ENCODE measurements around the gene INMT. TPM values are rescaled to one million over a fixed set of nuclear protein-coding genes. Genes with fewer than 3 reads are reported as not detected.

The INMT gene
- total RNA-seq, 1 donor from 2014 or later = 49.5 TPM

DNA sequence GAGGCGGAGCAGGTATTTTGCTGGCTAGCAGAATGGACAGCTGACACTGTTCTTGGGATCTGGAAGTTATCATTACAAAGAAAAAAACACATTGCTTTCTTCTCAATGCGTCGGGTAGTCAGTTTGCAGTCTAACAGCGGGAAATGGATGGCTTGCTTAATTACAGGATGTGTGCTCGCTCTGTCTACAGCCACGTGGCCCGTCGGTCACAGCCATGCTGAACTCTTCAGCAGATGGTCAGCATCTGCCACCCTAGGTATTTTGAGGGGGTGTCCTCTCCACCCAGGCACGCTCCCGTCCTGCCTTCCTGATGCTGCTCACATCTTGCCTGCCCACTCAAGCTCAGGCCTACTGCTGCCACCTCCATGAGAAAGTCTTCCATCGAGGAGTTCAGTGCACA is 20.4 kb upstream of the INMT start:
- H3K36me3 ChIP-seq = no peaks in the 10 kb centered on the region
- peaks cover 30% of the 10 kb centered on the region for H3K27me3 ChIP-seq (ENCODE audit: low read depth)
- no peak overlapping the region for H3K4me3 ChIP-seq
- intact Hi-C loops (cut with micrococcal nuclease) = loop anchor here (10.0 kb wide), 1 partner anchor 107 kb away; no protein-coding TSS in a partner anchor
- no peak for DNase-seq
- H3K27ac ChIP-seq (replicated peaks) = no peak overlapping the region
- no peaks in the 10 kb centered on the region for H3K9me3 ChIP-seq (replicated peaks)
- H3K4me1 ChIP-seq = no peaks in the 10 kb centered on the region
- TF ChIP-seq, protein P1, sequence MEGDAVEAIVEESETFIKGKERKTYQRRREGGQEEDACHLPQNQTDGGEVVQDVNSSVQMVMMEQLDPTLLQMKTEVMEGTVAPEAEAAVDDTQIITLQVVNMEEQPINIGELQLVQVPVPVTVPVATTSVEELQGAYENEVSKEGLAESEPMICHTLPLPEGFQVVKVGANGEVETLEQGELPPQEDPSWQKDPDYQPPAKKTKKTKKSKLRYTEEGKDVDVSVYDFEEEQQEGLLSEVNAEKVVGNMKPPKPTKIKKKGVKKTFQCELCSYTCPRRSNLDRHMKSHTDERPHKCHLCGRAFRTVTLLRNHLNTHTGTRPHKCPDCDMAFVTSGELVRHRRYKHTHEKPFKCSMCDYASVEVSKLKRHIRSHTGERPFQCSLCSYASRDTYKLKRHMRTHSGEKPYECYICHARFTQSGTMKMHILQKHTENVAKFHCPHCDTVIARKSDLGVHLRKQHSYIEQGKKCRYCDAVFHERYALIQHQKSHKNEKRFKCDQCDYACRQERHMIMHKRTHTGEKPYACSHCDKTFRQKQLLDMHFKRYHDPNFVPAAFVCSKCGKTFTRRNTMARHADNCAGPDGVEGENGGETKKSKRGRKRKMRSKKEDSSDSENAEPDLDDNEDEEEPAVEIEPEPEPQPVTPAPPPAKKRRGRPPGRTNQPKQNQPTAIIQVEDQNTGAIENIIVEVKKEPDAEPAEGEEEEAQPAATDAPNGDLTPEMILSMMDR (IDR thresholded peaks at IDR 0.05; ENCODE audit: borderline replicate concordance) = no peak

DNA sequence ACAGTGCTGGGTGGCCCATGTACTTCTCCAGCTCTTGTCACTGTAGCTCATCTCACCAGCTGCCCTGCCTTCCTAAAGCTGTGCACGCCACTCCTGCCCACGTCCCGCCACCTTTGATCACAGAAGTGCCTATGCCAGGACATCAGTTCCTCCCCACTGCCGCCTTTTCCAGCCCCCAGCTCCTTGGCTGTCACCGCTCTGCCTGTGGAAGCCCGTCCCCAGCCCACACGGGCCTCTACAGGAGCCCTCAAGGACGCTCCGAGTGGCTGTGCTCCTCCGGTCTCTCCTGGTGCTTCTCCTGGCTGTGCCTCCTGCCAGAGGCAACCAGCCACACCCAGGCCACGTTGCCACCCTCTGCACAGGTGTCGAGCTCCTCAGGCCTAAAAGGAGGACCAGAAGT is 19.3 kb upstream of the INMT start:
- Histone ChIP-seq H3K9me3 (replicated peaks) (no peaks in the 10 kb centered on the region), H3K4me1 (no peaks in the 10 kb centered on the region), H3K27ac (replicated peaks) (no peak overlapping the region), H3K4me3 (no peak overlapping the region), H3K36me3 (no peaks in the 10 kb centered on the region), H3K27me3 (ENCODE audit: low read depth) (peaks cover 30% of the 10 kb centered on the region)
- intact Hi-C loops (cut with micrococcal nuclease) = loop anchor here (10.0 kb wide), 1 partner anchor 108 kb away; no protein-coding TSS in a partner anchor
- TF ChIP-seq, protein P1 (IDR thresholded peaks at IDR 0.05; ENCODE audit: borderline replicate concordance) = no peak
- no peak for DNase-seq

DNA sequence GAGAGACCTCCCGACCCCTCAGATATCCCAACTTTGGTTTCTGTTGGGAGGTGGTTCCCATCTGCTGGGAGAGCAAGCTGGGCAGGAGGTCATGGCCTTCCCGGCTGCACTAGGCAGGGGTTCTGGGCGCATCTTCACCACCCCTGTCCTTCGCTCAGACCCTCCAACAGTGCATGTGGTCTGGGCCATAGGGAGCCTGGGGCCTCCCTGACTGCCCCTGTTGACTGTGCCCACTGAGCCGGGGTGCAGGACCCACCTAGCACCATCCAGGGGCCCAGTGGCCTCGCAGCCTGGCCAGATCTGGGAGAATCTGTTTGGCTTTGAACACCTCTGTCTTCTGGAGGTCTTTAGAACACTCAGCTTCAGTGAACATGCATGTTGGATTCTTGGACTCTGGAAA is 18.7 kb upstream of the INMT start:
- no peak overlapping the region for H3K4me3 ChIP-seq
- TF ChIP-seq, protein P1 (IDR thresholded peaks at IDR 0.05; ENCODE audit: borderline replicate concordance) = no peak
- intact Hi-C loops (cut with micrococcal nuclease) = loop anchor here (10.0 kb wide), 1 partner anchor 108 kb away; no protein-coding TSS in a partner anchor
- peaks cover 30% of the 10 kb centered on the region for H3K27me3 ChIP-seq (ENCODE audit: low read depth)
- no peaks in the 10 kb centered on the region for H3K9me3 ChIP-seq (replicated peaks)
- no peak overlapping the region for H3K27ac ChIP-seq (replicated peaks)
- DNase-seq = no peak
- H3K36me3 ChIP-seq = no peaks in the 10 kb centered on the region
- no peaks in the 10 kb centered on the region for H3K4me1 ChIP-seq

DNA sequence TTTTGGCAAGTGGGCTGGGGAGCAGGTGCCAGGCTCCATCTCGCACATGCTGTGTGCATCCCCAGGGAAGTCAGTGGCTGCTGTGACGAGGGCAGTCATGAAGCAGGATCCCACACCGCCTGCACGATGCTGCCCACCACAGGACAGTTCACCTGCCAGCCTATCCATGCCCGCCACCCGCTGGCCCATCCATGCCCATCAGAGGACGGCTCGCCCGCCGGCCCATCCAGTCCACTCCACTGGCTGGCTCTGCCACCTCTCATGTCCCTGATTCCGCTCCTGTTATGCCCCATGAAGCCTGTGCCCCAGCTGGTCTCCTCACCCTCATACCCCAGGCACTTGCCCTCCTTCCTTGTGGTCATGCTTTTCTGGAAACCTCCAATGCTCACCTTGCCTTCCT is 18.2 kb upstream of the INMT start:
- no peak for DNase-seq
- Histone ChIP-seq H3K27me3 (ENCODE audit: low read depth) (peaks cover 30% of the 10 kb centered on the region), H3K27ac (replicated peaks) (no peak overlapping the region), H3K4me3 (no peak overlapping the region), H3K4me1 (no peaks in the 10 kb centered on the region), H3K9me3 (replicated peaks) (no peaks in the 10 kb centered on the region), H3K36me3 (no peaks in the 10 kb centered on the region)
- TF ChIP-seq, protein P1 (IDR thresholded peaks at IDR 0.05; ENCODE audit: borderline replicate concordance) = no peak
- intact Hi-C loops (cut with micrococcal nuclease) = loop anchor here (10.0 kb wide), 1 partner anchor 109 kb away; no protein-coding TSS in a partner anchor

DNA sequence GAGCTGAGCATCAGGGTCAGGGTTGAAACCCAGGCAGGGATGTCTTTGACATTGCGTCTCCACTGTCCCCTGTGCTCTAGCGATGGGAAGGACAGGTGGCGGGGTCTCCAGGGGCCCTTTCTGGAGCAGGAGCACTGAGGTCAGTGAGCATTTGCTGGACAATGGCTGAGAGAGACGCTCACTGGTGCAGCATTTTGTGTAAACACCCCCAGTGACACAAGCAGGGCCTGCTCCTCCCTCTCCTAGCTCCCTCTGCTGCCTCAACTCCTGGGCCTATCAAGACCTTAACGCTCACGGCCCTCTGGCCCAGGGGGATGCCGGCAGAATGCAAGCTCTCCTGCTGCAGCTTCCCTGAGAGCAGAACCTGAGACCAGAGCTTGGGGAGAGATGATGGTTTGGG is 17.4 kb upstream of the INMT start:
- Histone ChIP-seq H3K27ac (replicated peaks) (no peak overlapping the region), H3K36me3 (no peaks in the 10 kb centered on the region), H3K4me1 (no peaks in the 10 kb centered on the region), H3K4me3 (no peak overlapping the region), H3K27me3 (ENCODE audit: low read depth) (peaks cover 30% of the 10 kb centered on the region), H3K9me3 (replicated peaks) (no peaks in the 10 kb centered on the region)
- DNase-seq = no peak
- intact Hi-C loops (cut with micrococcal nuclease) = loop anchor here (10.0 kb wide), 1 partner anchor 110 kb away; no protein-coding TSS in a partner anchor
- TF ChIP-seq, protein P1 (IDR thresholded peaks at IDR 0.05; ENCODE audit: borderline replicate concordance) = no peak

All from left ventricle myocardium inferior (tissue), 1 donor.